Nephron progenitor cell (in vitro differentiated cells): ENCODE measurements around the gene ZNF362.

Experiments
- DNase-seq: peaks from one replicate; pipeline ENCODE4 v3.0.0; 2021
- H3K27ac Mint-ChIP-seq: 2 replicates; pipeline ENCODE4 v1.8.0; 2021; ENCODE audit warnings: mild to moderate bottlenecking, moderate library complexity, mixed read lengths
- H3K27me3 Mint-ChIP-seq: 2 replicates; pipeline ENCODE4 v1.8.0; 2021; ENCODE audit warnings: mild to moderate bottlenecking, low read depth, mixed read lengths; ENCODE audit not compliant: poor library complexity
- H3K36me3 Mint-ChIP-seq: 2 replicates; pipeline ENCODE4 v1.8.0; 2021; ENCODE audit warnings: low read depth, mixed read lengths
- H3K4me1 Mint-ChIP-seq: 2 replicates; pipeline ENCODE4 v1.8.0; 2021; ENCODE audit warnings: mixed read lengths
- H3K4me3 Mint-ChIP-seq: 2 replicates; pipeline ENCODE4 v1.8.0; 2021; ENCODE audit warnings: mild to moderate bottlenecking, moderate library complexity, mixed read lengths
- H3K9me3 Mint-ChIP-seq: 2 replicates; pipeline ENCODE4 v1.8.0; 2021; ENCODE audit warnings: mild to moderate bottlenecking, moderate library complexity, mixed read lengths
- CTCF ChIP-seq: fragments of 200-600 bp; sonication (generic); IDR thresholded peaks from 2 replicates; pipeline ENCODE4 v1.5.0; 2021; ENCODE audit warnings: antibody characterized with exemption

Gene ZNF362

GRCh38 chr1:33273961-33274371 is 17.7 kb downstream of the ZNF362 start:
- no peak overlapping the region for H3K27ac Mint-ChIP-seq
- peaks cover 42% of the 10 kb centered on the region for H3K4me1 Mint-ChIP-seq
- TF ChIP-seq CTCF = no peak
- no peak for DNase-seq
- H3K27me3 Mint-ChIP-seq = no peaks in the 10 kb centered on the region
- H3K4me3 Mint-ChIP-seq = no peak overlapping the region
- H3K36me3 Mint-ChIP-seq = peaks cover 40% of the 10 kb centered on the region
- no peaks in the 10 kb centered on the region for H3K9me3 Mint-ChIP-seq

GRCh38 chr1:33274446-33274845 is 18.2 kb downstream of the ZNF362 start:
- Mint-ChIP-seq H3K36me3 (peaks cover 42% of the 10 kb centered on the region), H3K4me1 (peaks cover 42% of the 10 kb centered on the region), H3K27me3 (no peaks in the 10 kb centered on the region), H3K27ac (peak overlapping the region; percentile 34), H3K4me3 (no peak overlapping the region), H3K9me3 (no peaks in the 10 kb centered on the region)
- no peak for DNase-seq
- no peak for TF ChIP-seq CTCF

GRCh38 chr1:33275195-33275594 is 18.9 kb downstream of the ZNF362 start:
- DNase-seq = no peak
- H3K27ac Mint-ChIP-seq = peak overlapping the region; percentile 34

GRCh38 chr1:33275706-33276572 is 19.6 kb downstream of the ZNF362 start:
- no peak for TF ChIP-seq CTCF
- no peaks in the 10 kb centered on the region for H3K9me3 Mint-ChIP-seq
- peak overlapping the region; percentile 34 for H3K27ac Mint-ChIP-seq
- peaks cover 31% of the 10 kb centered on the region for H3K4me1 Mint-ChIP-seq
- H3K4me3 Mint-ChIP-seq = no peak overlapping the region
- no peak for DNase-seq
- no peaks in the 10 kb centered on the region for H3K27me3 Mint-ChIP-seq
- peaks cover 47% of the 10 kb centered on the region for H3K36me3 Mint-ChIP-seq

More at GRCh38 chr1:33275195-33275594, 18.9 kb downstream of the ZNF362 start:
- no peak for TF ChIP-seq CTCF
- H3K4me1 Mint-ChIP-seq = peaks cover 38% of the 10 kb centered on the region
- peaks cover 46% of the 10 kb centered on the region for H3K36me3 Mint-ChIP-seq
- no peaks in the 10 kb centered on the region for H3K9me3 Mint-ChIP-seq
- no peak overlapping the region for H3K4me3 Mint-ChIP-seq
- H3K27me3 Mint-ChIP-seq = no peaks in the 10 kb centered on the region

- H3K9me3 Mint-ChIP-seq = no peaks in the 10 kb centered on the region
- H3K4me1 Mint-ChIP-seq = peaks cover 23% of the 10 kb centered on the region
- peak overlapping the region; percentile 82 for H3K27ac Mint-ChIP-seq
- TF ChIP-seq CTCF = no peak
- no peaks in the 10 kb centered on the region for H3K27me3 Mint-ChIP-seq
- peaks cover 47% of the 10 kb centered on the region for H3K36me3 Mint-ChIP-seq
- DNase-seq = no peak
- no peak overlapping the region for H3K4me3 Mint-ChIP-seq
Measured at GRCh38 chr1:33276573-33277298, 20.4 kb downstream of the ZNF362 start.
